Measurements from ENCODE around the gene PCED1B. TPM values are rescaled to one million over a fixed set of nuclear protein-coding genes. Genes with fewer than 3 reads are reported as not detected.
A peak's percentile ranks its signal among the peaks of the same experiment; 100 is the strongest.

Gene PCED1B
- total and polyA plus RNA-seq, 2 experiments from 2014 or later, result 0.45 to 0.80 TPM

DNA sequence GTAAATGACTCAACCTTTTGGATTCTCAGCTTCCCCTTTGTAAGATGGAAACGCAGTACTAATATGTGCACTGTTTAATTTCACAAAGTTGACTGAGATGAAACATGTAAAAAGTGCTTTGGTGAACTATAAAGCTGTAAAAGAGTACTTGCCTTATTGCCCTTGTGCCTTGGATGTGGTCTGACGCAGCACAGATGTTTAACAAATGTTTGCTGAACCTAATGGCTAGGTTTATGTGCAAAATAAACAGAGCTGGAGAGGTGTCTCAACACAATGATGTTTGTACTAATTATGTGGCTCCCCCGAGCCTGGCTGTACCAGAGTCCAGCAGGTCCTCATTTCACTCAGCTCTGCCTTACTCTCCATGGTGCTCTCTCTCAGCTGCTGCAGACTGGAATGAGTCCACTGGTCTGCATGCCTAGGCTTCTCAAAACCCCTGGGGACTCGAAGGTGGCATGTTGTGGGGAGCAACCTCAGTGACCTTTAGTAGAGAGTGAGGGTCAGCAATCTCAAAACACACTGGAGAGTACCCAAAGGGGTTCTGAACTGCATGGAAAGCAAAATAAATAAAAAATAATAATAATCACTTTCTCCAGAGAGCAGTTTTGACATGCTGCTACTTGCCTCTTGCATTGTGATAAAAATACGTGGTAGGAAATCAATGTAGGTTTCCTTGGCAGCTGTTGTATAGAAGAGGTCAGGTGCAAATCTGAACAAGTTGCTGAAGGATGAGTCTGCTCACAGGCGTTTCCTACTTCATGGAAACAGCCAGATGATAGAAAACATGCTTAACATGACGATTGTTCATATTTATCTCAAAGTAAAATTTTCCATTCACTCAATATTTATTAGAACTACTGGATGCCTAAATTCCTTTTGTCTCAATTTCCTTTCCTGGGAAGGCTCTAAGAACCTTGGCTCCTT is 8.9 kb downstream of the PCED1B start:
- no peaks in the 10 kb centered on the region for H3K36me3 ChIP-seq
- TF ChIP-seq, protein P1, sequence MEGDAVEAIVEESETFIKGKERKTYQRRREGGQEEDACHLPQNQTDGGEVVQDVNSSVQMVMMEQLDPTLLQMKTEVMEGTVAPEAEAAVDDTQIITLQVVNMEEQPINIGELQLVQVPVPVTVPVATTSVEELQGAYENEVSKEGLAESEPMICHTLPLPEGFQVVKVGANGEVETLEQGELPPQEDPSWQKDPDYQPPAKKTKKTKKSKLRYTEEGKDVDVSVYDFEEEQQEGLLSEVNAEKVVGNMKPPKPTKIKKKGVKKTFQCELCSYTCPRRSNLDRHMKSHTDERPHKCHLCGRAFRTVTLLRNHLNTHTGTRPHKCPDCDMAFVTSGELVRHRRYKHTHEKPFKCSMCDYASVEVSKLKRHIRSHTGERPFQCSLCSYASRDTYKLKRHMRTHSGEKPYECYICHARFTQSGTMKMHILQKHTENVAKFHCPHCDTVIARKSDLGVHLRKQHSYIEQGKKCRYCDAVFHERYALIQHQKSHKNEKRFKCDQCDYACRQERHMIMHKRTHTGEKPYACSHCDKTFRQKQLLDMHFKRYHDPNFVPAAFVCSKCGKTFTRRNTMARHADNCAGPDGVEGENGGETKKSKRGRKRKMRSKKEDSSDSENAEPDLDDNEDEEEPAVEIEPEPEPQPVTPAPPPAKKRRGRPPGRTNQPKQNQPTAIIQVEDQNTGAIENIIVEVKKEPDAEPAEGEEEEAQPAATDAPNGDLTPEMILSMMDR (IDR thresholded peaks at IDR 0.05; ENCODE audit: low read depth, low read length), result no peak
- no peaks in the 10 kb centered on the region for H3K9me3 ChIP-seq (ENCODE audit: low read depth)
- no peaks in the 10 kb centered on the region for H3K27me3 ChIP-seq
- H3K27ac ChIP-seq, result no peak overlapping the region
- H3K4me3 ChIP-seq, result no peak overlapping the region
- DNase-seq (ENCODE audit: low read depth in 1 of 2, low spot score in 1 of 2), result peak; percentile 15 to 41
- no peaks in the 10 kb centered on the region for H3K4me1 ChIP-seq (ENCODE audit: low read depth)

DNA sequence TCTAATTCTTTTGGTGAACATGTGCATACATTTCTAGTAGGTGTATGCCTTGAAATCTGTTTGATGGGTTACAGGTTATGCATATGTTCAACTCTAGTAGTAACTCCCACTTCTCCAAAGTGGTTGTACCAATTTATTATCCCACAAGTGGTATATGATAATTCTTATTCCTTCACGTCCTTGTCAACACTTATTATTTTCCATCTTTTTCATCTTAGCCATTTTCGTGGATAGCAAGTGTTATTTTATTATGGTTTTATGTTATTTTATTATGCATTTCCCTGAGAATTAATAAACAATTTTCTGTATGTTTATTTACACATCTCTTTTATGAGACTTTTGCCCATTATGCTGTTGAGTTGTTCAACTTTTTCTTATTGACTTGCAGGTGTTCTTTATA is 11.6 kb downstream of the PCED1B start:
- no peaks in the 10 kb centered on the region for H3K9me3 ChIP-seq (ENCODE audit: low read depth)
- no peaks in the 10 kb centered on the region for H3K36me3 ChIP-seq
- TF ChIP-seq, protein P1 (IDR thresholded peaks at IDR 0.05; ENCODE audit: low read depth, low read length), result no peak
- no peak for DNase-seq (ENCODE audit: low read depth in 1 of 2, low spot score in 1 of 2)
- H3K4me3 ChIP-seq, result no peak overlapping the region
- no peak overlapping the region for H3K27ac ChIP-seq
- no peaks in the 10 kb centered on the region for H3K4me1 ChIP-seq (ENCODE audit: low read depth)
- no peaks in the 10 kb centered on the region for H3K27me3 ChIP-seq

DNA sequence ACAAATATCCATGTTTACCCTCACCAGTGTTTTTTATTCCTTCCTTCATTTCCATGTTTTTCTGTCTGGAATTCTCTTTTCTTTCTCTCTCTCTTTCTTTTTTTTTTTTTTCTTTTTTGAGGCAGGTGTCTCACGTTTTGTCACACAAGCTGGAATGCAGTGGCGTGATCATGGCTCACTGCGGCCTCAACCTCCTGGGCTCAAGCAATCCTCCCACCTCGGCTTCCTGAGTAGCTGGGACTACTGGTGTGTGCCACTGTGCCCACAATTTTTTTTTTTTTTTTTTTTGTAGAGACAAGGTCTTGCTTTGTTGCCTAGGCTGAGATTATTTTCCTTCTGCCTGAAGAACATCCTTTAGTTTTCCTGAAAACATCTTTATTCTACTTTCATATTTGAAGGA is 15.4 kb downstream of the PCED1B start:
- no peaks in the 10 kb centered on the region for H3K9me3 ChIP-seq (ENCODE audit: low read depth)
- H3K4me1 ChIP-seq (ENCODE audit: low read depth), result no peaks in the 10 kb centered on the region
- H3K4me3 ChIP-seq, result no peak overlapping the region
- no peak for DNase-seq (ENCODE audit: low read depth in 1 of 2, low spot score in 1 of 2)
- H3K36me3 ChIP-seq, result no peaks in the 10 kb centered on the region
- H3K27ac ChIP-seq, result no peak overlapping the region
- H3K27me3 ChIP-seq, result no peaks in the 10 kb centered on the region
- TF ChIP-seq, protein P1 (IDR thresholded peaks at IDR 0.05; ENCODE audit: low read depth, low read length), result no peak

DNA sequence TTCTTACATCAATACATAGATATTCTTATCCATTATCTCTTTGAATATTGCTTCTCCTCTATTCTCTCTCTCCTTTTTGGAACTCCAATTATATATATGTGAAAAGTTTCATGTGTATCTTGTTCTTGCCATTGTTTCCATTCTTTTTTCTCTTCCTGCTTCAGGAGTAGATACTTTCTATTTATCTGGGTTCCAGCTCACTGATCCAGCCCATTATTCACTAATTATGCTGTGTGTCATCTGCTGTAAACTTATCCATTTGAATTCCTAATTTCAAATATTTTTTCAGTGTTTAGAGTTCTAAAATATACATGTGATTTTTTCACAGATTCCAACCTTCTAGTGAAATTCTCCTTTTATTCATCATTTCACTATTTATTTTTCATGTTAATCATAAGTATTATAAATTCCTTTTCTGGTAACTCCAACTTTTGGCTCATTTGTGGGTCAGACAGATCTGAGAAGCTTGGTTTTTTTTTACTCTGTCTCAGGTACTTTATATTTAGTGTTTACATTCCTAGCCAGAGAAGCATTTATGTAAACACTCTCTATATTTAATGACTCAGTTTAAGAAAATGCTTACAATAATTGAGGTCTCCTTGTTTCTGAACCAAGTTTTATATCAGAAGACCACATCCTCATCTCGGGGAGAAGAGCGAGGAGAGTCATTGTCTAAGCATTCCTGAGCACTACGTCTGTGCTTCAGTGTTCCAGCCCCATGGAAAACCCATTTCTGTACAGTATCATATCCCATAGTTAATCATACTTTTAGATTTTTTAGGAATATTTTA is 16.2 kb downstream of the PCED1B start:
- TF ChIP-seq, protein P1 (IDR thresholded peaks at IDR 0.05; ENCODE audit: low read depth, low read length), result no peak
- Histone ChIP-seq H3K27ac (no peak overlapping the region), H3K36me3 (no peaks in the 10 kb centered on the region), H3K4me3 (no peak overlapping the region), H3K27me3 (no peaks in the 10 kb centered on the region), H3K4me1 (ENCODE audit: low read depth) (no peaks in the 10 kb centered on the region), H3K9me3 (ENCODE audit: low read depth) (no peaks in the 10 kb centered on the region)
- peak in 1 of 2 donors; percentile 72 for DNase-seq (ENCODE audit: low read depth in 1 of 2, low spot score in 1 of 2)

DNA sequence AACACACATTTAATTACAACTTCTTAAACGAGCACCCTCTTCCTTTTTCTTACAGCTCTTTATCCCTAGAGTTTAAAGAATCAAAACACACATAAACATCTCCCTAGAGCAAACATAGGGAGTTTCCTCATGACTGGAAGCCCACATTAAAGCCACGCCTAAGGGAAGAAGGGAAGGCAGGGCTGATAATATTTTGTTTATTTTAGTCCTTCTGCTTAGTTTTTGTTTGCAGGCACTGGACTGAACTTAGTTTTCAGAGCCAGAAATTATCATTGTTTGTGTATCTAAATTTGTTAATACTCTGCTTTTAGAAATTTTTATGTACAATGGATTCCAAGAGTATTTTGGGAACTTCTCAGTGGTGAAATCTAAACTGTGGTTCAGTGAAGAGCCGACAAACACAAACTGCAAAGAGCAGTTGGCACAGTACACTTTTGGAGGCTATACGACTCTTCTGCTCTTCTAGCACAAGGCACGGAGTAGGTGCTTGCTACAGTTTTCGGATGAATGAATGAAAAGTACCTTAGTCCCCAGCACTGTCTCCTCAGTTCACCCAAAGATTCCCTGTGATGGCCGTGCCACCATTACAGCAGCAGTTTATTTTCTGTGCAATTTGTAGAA is 18.0 kb downstream of the PCED1B start:
- DNase-seq (ENCODE audit: low read depth in 1 of 2, low spot score in 1 of 2), result no peak
- no peak overlapping the region for H3K27ac ChIP-seq
- TF ChIP-seq, protein P1 (IDR thresholded peaks at IDR 0.05; ENCODE audit: low read depth, low read length), result no peak

More for the DNA sequence above, 18.0 kb downstream of the PCED1B start:
- no peaks in the 10 kb centered on the region for H3K4me1 ChIP-seq (ENCODE audit: low read depth)
- no peaks in the 10 kb centered on the region for H3K27me3 ChIP-seq
- H3K9me3 ChIP-seq (ENCODE audit: low read depth), result no peaks in the 10 kb centered on the region
- H3K4me3 ChIP-seq, result no peak overlapping the region
- H3K36me3 ChIP-seq, result no peaks in the 10 kb centered on the region

All from cardiac muscle cell (in vitro differentiated cells and primary cell).